A673 (cell line): Measurements from ENCODE around the gene CORO2A. TPM values are rescaled to one million over a fixed set of nuclear protein-coding genes. Genes with fewer than 3 reads are reported as not detected.

Experiments used
- BruUV-seq: library from RNA; stranded (reverse); fragments of 400-500 nt; replicated peaks from 2 replicates; lab custom pipeline; 2021; lab: Mats Ljungman, UMichigan
- CTCF ChIA-PET: fragments of 300-600 bp; sonication (Branson Sonifier 250); formaldehyde crosslinking; loops from one replicate; lab custom pipeline; 2022; ENCODE audit warnings: antibody characterized with exemption; lab: Charles Lee
- POLR2A ChIA-PET: fragments of 300-600 bp; sonication (Branson Sonifier 250); formaldehyde crosslinking; loops from one replicate; lab custom pipeline; 2022; ENCODE audit warnings: antibody characterized with exemption; ENCODE audit not compliant: low non-redundant PET; lab: Charles Lee
- DNase-seq: peaks from one replicate; pipeline ENCODE4 v3.0.0-alpha.2; 2015; ENCODE audit warnings: low spot score
- H3K27ac ChIP-seq: fragments of 200-600 bp; sonication (generic); 2 replicates; pipeline ENCODE4 v1.5.1; 2016; ENCODE audit warnings: mixed run types, low read depth, mild to moderate bottlenecking, mixed read lengths, antibody characterized with exemption, low read length; ENCODE audit not compliant: poor library complexity, severe bottlenecking
- H3K27me3 ChIP-seq: fragments of 200-600 bp; sonication (generic); replicated peaks from 2 replicates; pipeline ENCODE4 v1.6.1; 2017; ENCODE audit warnings: mixed run types, low read depth, mild to moderate bottlenecking, mixed read lengths, antibody characterized with exemption, low read length; ENCODE audit not compliant: insufficient read depth, poor library complexity
- H3K36me3 ChIP-seq: fragments of 200-600 bp; sonication (generic); 2 replicates; pipeline ENCODE4 v1.6.1; 2016; ENCODE audit warnings: mixed run types, mild to moderate bottlenecking, mixed read lengths, antibody characterized with exemption, low read length; ENCODE audit not compliant: insufficient read depth, poor library complexity, severe bottlenecking
- H3K4me1 ChIP-seq: fragments of 200-600 bp; sonication (generic); 2 replicates; pipeline ENCODE4 v1.6.1; 2017; ENCODE audit warnings: mixed run types, mild to moderate bottlenecking, mixed read lengths, antibody characterized with exemption, low read length; ENCODE audit not compliant: insufficient read depth, poor library complexity, severe bottlenecking
- H3K4me3 ChIP-seq: fragments of 200-600 bp; sonication (generic); 2 replicates; pipeline ENCODE4 v1.5.1; 2016; ENCODE audit warnings: low read depth, mixed run types, mild to moderate bottlenecking, mixed read lengths, low read length; ENCODE audit not compliant: poor library complexity, severe bottlenecking
- H3K9me3 ChIP-seq: fragments of 200-600 bp; sonication (generic); 2 replicates; pipeline ENCODE4 v1.6.1; 2016; ENCODE audit warnings: mixed run types, low read depth, mild to moderate bottlenecking, mixed read lengths, antibody characterized with exemption, low read length; ENCODE audit not compliant: poor library complexity, severe bottlenecking
- CTCF ChIP-seq: fragments of 300-800, 200-600 bp; sonication (generic); conservative IDR thresholded peaks from 2 replicates; pipeline ENCODE4 v1.5.1; 2017; ENCODE audit warnings: low read depth, mild to moderate bottlenecking, antibody characterized with exemption, low read length, moderate library complexity, mixed read lengths
- EZH2 ChIP-seq: fragments of 200-600 bp; sonication (generic); IDR thresholded peaks from 2 replicates; pipeline ENCODE4 v1.6.1; 2017; ENCODE audit warnings: borderline replicate concordance, low read depth, mild to moderate bottlenecking, mixed read lengths, antibody characterized with exemption, low read length; ENCODE audit not compliant: poor library complexity, severe bottlenecking
- intact Hi-C: fragments of 100-400 bp; cut with micrococcal nuclease; formaldehyde crosslinking; loops from one replicate; pipeline ENCODE4 v1.10.0; 2022; ENCODE audit not compliant: unreplicated experiment
- total RNA-seq: library from RNA; stranded (reverse); gene quantifications from 2 replicates; pipeline ENCODE4 v1.2.3, GENCODE V29; 2021

Gene CORO2A
- total RNA-seq, 1 experiment from 2014 or later = 0.52 TPM

DNA sequence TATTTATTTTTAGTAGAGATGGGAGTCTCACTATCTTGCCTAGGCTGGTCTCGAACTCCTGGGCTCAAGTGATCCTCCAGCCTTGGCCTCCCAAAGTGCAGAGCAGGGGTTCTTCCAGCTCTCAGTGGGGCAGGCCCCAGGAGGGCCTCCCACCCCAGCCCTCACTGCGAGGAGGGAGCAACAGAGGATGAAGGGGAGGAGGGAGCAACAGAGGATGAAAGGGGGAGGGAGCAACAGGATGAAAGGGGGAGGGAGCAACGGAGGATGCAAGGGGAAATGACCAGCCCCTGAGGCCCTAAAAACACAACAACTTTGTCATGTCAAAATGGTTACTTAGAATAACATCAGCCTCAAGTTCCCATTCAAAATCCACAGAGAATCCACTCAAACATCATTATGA is 83.4 kb downstream of the CORO2A start:
- no peaks in the 10 kb centered on the region for H3K9me3 ChIP-seq
- no peak for DNase-seq
- ChIA-PET POLR2A (no interaction called here), CTCF (no interaction called here)
- no peaks in the 10 kb centered on the region for H3K4me1 ChIP-seq
- no peak for TF ChIP-seq EZH2
- no peak for TF ChIP-seq CTCF
- no peak overlapping the region for H3K4me3 ChIP-seq
- H3K27ac ChIP-seq = no peak overlapping the region
- H3K36me3 ChIP-seq = no peaks in the 10 kb centered on the region
- intact Hi-C loops = no loop called here
- BruUV-seq = no TSS peak
- no peaks in the 10 kb centered on the region for H3K27me3 ChIP-seq

- BruUV-seq = no TSS peak
- no peak for DNase-seq
- TF ChIP-seq CTCF (no peak), EZH2 (no peak)
- Histone ChIP-seq H3K4me1 (no peaks in the 10 kb centered on the region), H3K27me3 (no peaks in the 10 kb centered on the region), H3K27ac (no peak overlapping the region), H3K4me3 (no peak overlapping the region), H3K9me3 (no peaks in the 10 kb centered on the region), H3K36me3 (no peaks in the 10 kb centered on the region)
- ChIA-PET CTCF (no interaction called here), POLR2A (no interaction called here)
- intact Hi-C loops = no loop called here
Measured at GRCh38 chr9:98108531-98109031, 83.9 kb downstream of the CORO2A start.

- H3K27me3 ChIP-seq = no peaks in the 10 kb centered on the region
- no peak overlapping the region for H3K4me3 ChIP-seq
- H3K9me3 ChIP-seq = no peaks in the 10 kb centered on the region
- intact Hi-C loops = no loop called here
- no peak for DNase-seq
- no TSS peak for BruUV-seq
- no peaks in the 10 kb centered on the region for H3K4me1 ChIP-seq
- no peak overlapping the region for H3K27ac ChIP-seq
- TF ChIP-seq EZH2 = no peak
- no peak for TF ChIP-seq CTCF
- ChIA-PET CTCF (no interaction called here), POLR2A (no interaction called here)
- H3K36me3 ChIP-seq = no peaks in the 10 kb centered on the region
Measured at GRCh38 chr9:98107926-98108325, 84.5 kb downstream of the CORO2A start.
